Muscle of leg (tissue), 11 donors: ENCODE data around the gene COL23A1. TPM values are rescaled to one million over a fixed set of nuclear protein-coding genes. Genes with fewer than 3 reads are reported as not detected.
A peak's percentile ranks its signal among the peaks of the same experiment; 100 is the strongest.
"Not testable (repeated sequence)": the region's sequence is repeated elsewhere in the genome, so short reads cannot be mapped to it uniquely, and the experiment has no call there.

Experiments
- DNase-seq: peaks from one replicate; pipeline ENCODE4 v3.0.0; 2013
- H3K27ac ChIP-seq: one replicate; pipeline ENCODE4 v1.5.1; 2013; ENCODE audit warnings: mild to moderate bottlenecking, low read length, control low read depth
- H3K27me3 ChIP-seq: one replicate; pipeline ENCODE4 v1.6.1; 2013; ENCODE audit warnings: low read length; ENCODE audit not compliant: control insufficient read depth, insufficient read depth
- H3K36me3 ChIP-seq: one replicate; pipeline ENCODE4 v1.6.1; 2013; ENCODE audit warnings: low read length; ENCODE audit not compliant: control insufficient read depth, insufficient read depth
- H3K4me1 ChIP-seq: one replicate; pipeline ENCODE4 v1.6.1; 2013; ENCODE audit warnings: low read length; ENCODE audit not compliant: control insufficient read depth, insufficient read depth
- H3K4me3 ChIP-seq: one replicate; pipeline ENCODE4 v1.5.1; 2013; ENCODE audit warnings: low read length, control low read depth
- H3K9me3 ChIP-seq: replicated peaks from 2 replicates; pipeline ENCODE4 v1.6.1; 2013; ENCODE audit warnings: low read depth, low read length; ENCODE audit not compliant: control insufficient read depth
- WGBS: methylation state at CpG from one replicate; pipeline ENCODE4 v1.1.5; 2013; ENCODE audit warnings: missing lambda C conversion rate; ENCODE audit not compliant: insufficient coverage; 5-methylcytosine and 5-hydroxymethylcytosine counted together
- polyA plus RNA-seq, 8 donors: library from polyadenylated mRNA; unstranded; fragments of 120-200 nt; gene quantifications; one replicate each; pipeline versions ENCODE4 v1.2.1 to v1.2.3, GENCODE V29; 2013; ENCODE audit warnings: inconsistent platforms in 1 of 8, low replicate concordance in 1 of 8; ENCODE audit not compliant: insufficient read length in 8 of 8, insufficient read depth in 1 of 8
- total RNA-seq: library from RNA; stranded (reverse); fragments of 120-200 nt; gene quantifications from one replicate; pipeline ENCODE4 v1.2.4, GENCODE V29; 2013

COL23A1 gene
- total and polyA plus RNA-seq, 9 donors, result 1.3 to 5.1 (median 3.0) TPM

GRCh38 chr5:178496214-178496613 is 94.0 kb downstream of the COL23A1 start:
- whole genome bisulfite sequencing, result no CpG with 5 or more reads among the region's 5 CpGs
- H3K27ac ChIP-seq, result no peak overlapping the region
- H3K36me3 ChIP-seq, result no peaks in the 10 kb centered on the region

GRCh38 chr5:178495706-178496105 is 94.5 kb downstream of the COL23A1 start:
- Histone ChIP-seq H3K27me3 (no peaks in the 10 kb centered on the region), H3K36me3 (no peaks in the 10 kb centered on the region), H3K4me1 (no peaks in the 10 kb centered on the region), H3K27ac (no peak overlapping the region), H3K9me3 (no peaks in the 10 kb centered on the region), H3K4me3 (no peak overlapping the region)
- no peak for DNase-seq
- 88% methylated on average over 2 of the region's 4 CpGs for WGBS

More at GRCh38 chr5:178496214-178496613, 94.0 kb downstream of the COL23A1 start:
- Histone ChIP-seq H3K27me3 (no peaks in the 10 kb centered on the region), H3K9me3 (peaks cover 3% of the 10 kb centered on the region), H3K4me3 (no peak overlapping the region), H3K4me1 (no peaks in the 10 kb centered on the region)
- DNase-seq, result no peak

- H3K4me1 ChIP-seq, result no peaks in the 10 kb centered on the region
- H3K9me3 ChIP-seq, result peaks cover 2% of the 10 kb centered on the region
- no peak for DNase-seq
- 95% methylated on average over 8 of the region's 10 CpGs for whole genome bisulfite sequencing
- H3K27me3 ChIP-seq, result peaks cover 8% of the 10 kb centered on the region
- H3K36me3 ChIP-seq, result no peaks in the 10 kb centered on the region
- H3K4me3 ChIP-seq, result no peak overlapping the region
- no peak overlapping the region for H3K27ac ChIP-seq
These were observed 97.9 kb downstream of the COL23A1 start for GRCh38 chr5:178492278-178492677.

- peaks cover 2% of the 10 kb centered on the region for H3K9me3 ChIP-seq
- no peaks in the 10 kb centered on the region for H3K36me3 ChIP-seq
- 67% methylated on average over 7 of the region's 11 CpGs for WGBS
- peaks cover 1% of the 10 kb centered on the region for H3K4me1 ChIP-seq
- no peak for DNase-seq
- H3K27me3 ChIP-seq, result peaks cover 13% of the 10 kb centered on the region
- no peak overlapping the region for H3K4me3 ChIP-seq
- no peak overlapping the region for H3K27ac ChIP-seq
These were observed 99.1 kb downstream of the COL23A1 start for GRCh38 chr5:178490935-178491652.

DNA sequence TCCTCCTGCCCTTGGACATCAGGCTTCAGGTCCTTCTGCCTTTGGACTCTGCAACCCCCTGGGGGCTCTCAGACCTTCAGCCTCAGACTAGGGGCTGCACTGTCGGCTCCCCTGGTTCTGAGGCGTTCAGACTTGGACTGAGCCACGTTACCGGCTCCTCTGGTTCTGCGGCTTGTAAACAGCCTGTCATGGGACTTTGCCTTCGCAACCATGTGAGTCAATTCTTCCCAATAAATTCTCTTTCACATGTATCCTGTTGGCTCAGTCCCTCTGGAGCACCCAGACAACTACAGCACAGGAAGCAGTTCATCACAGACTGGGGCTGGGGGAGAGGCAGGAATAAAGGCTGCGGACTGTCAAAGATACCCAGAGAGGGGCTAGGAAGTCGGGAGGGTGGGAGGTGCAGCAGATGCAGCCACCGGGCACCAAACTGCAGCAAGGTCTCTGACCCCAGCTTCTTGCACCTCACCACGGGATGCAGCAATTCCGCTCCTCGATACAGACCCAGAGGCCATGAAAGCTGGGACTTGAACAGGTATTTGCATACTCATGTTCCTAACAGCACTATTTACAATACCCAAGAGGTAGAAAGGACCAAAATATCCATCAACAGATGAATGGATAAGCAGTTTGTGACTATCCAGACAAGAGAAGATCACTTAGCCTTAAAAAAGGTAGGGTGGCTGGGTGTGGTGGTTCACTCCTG is 100.8 kb downstream of the COL23A1 start:
- no peak for DNase-seq

GRCh38 chr5:178488696-178489095 is 101.5 kb downstream of the COL23A1 start:
- Histone ChIP-seq H3K4me1 (peaks cover 2% of the 10 kb centered on the region), H3K27ac (no peak overlapping the region), H3K27me3 (peaks cover 14% of the 10 kb centered on the region), H3K36me3 (no peaks in the 10 kb centered on the region), H3K4me3 (no peak overlapping the region), H3K9me3 (peaks cover 2% of the 10 kb centered on the region)
- DNase-seq, result no peak
- 53% methylated on average over 4 of the region's 8 CpGs for WGBS

More for the DNA sequence above, 100.8 kb downstream of the COL23A1 start:
- Histone ChIP-seq H3K27me3 (peaks cover 14% of the 10 kb centered on the region), H3K4me3 (no peak overlapping the region), H3K36me3 (no peaks in the 10 kb centered on the region), H3K4me1 (peaks cover 2% of the 10 kb centered on the region), H3K27ac (no peak overlapping the region), H3K9me3 (peaks cover 2% of the 10 kb centered on the region)
- 87% methylated on average over 10 of the region's 12 CpGs for WGBS

- WGBS, result 78% methylated on average over 6 of the region's 9 CpGs
- no peak overlapping the region for H3K4me3 ChIP-seq
- peaks cover 2% of the 10 kb centered on the region for H3K4me1 ChIP-seq
- peaks cover 14% of the 10 kb centered on the region for H3K27me3 ChIP-seq
- no peak for DNase-seq
- H3K27ac ChIP-seq, result no peak overlapping the region
- H3K9me3 ChIP-seq, result peaks cover 2% of the 10 kb centered on the region
- H3K36me3 ChIP-seq, result no peaks in the 10 kb centered on the region
These were observed 102.1 kb downstream of the COL23A1 start for GRCh38 chr5:178487911-178488600.

DNA sequence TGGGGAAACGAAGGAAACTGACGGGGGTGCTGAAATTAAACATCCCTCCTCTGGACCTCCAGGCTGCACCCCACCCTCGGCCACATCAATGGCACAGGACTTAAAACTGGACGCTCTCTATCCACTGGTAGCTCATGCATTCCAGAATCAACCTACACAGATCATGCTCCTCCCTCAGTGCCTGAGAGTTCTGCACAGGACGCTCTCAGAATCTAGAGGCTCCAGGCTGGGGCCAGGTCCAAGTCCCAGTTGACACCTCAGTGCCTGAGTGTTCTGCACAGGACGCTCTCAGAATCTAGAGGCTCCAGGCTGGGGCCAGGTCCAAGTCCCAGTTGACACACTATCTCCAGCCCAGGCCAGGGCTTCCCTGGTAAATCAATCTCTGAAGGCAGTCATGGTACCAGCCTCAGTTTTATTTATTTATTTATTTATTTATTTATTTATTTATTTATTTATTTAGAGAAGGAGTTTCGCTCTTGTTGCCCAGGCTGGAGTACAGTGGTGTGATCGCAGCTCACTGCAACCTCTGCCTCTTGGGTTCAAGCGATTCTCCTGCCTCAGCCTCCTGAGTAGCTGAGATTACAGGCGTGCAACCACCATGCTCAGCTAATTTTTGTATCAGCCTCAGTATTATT is 103.2 kb downstream of the COL23A1 start:
- not testable (repeated sequence) for H3K36me3 ChIP-seq, H3K4me3 ChIP-seq, H3K27ac ChIP-seq, DNase-seq, H3K9me3 ChIP-seq, H3K4me1 ChIP-seq
- WGBS, result 83% methylated on average over 7 of the region's 10 CpGs
- peaks cover 14% of the 10 kb centered on the region for H3K27me3 ChIP-seq

GRCh38 chr5:178486239-178486641 is 104.0 kb downstream of the COL23A1 start:
- Histone ChIP-seq H3K9me3 (peaks cover 2% of the 10 kb centered on the region), H3K4me1 (peaks cover 2% of the 10 kb centered on the region), H3K4me3 (no peak overlapping the region), H3K27me3 (peaks cover 14% of the 10 kb centered on the region), H3K27ac (no peak overlapping the region), H3K36me3 (no peaks in the 10 kb centered on the region)
- 39% methylated on average over 17 of the region's 17 CpGs for WGBS
- DNase-seq, result no peak

DNA sequence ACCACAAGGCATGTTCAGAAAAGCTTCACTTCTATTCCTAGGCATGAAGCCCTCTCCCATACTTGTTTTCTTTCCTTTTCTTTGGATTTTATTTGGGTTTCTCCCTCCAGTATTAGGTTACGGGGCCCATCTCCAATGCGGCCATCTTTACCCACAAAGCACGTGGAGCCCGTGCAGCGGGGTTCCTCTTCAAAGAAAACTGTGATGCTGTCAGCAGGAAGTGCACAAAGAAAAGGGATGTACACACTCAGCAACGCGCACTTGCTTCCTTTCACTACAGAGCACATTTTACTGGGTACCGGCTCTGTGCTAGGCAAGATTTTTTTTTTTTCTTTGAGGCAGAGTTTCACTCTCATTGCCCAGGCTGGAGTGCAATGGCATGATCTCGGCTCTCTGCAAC is 106.6 kb downstream of the COL23A1 start:
- peak; percentile 71 for DNase-seq
- WGBS, result 42% methylated on average over 6 of the region's 9 CpGs
- no peak overlapping the region for H3K27ac ChIP-seq

More for the DNA sequence above, 106.6 kb downstream of the COL23A1 start:
- Histone ChIP-seq H3K4me1 (peaks cover 3% of the 10 kb centered on the region), H3K9me3 (no peaks in the 10 kb centered on the region), H3K4me3 (no peak overlapping the region), H3K36me3 (no peaks in the 10 kb centered on the region), H3K27me3 (peaks cover 6% of the 10 kb centered on the region)
